Smooth muscle cell (in vitro differentiated cells): Measurements from ENCODE around the gene CAPN15. TPM values are rescaled to one million over a fixed set of nuclear protein-coding genes. Genes with fewer than 3 reads are reported as not detected.

ENCODE experiments used
- DNase-seq: peaks from one replicate; lab custom pipeline; 2025; ENCODE audit not compliant: unreplicated experiment; lab: John Stamatoyannopoulos, UW
- H2AFZ ChIP-seq: fragments of 200-600 bp; sonication (generic); 2 replicates; pipeline ENCODE4 v1.6.0; 2016; ENCODE audit warnings: antibody characterized with exemption, low read depth, mild to moderate bottlenecking
- H3F3A ChIP-seq: fragments of 200-600 bp; sonication (generic); 2 replicates; pipeline ENCODE4 v1.6.0; 2017; ENCODE audit warnings: antibody characterized with exemption, low read depth
- H3K27ac ChIP-seq: fragments of 200-600 bp; sonication (generic); 2 replicates; pipeline ENCODE4 v1.5.1; 2016; ENCODE audit warnings: low read depth, mild to moderate bottlenecking
- H3K27me3 ChIP-seq: fragments of 200-600 bp; sonication (generic); 2 replicates; pipeline ENCODE4 v1.6.1; 2016; ENCODE audit warnings: low read depth, mild to moderate bottlenecking
- H3K36me3 ChIP-seq: fragments of 200-600 bp; sonication (generic); 2 replicates; pipeline ENCODE4 v1.5.1; 2016; ENCODE audit warnings: low read depth
- H3K4me1 ChIP-seq: fragments of 200-600 bp; sonication (generic); 2 replicates; pipeline ENCODE4 v1.5.1; 2016; ENCODE audit warnings: low read depth
- H3K4me2 ChIP-seq: fragments of 200-600 bp; sonication (generic); 2 replicates; pipeline ENCODE4 v1.6.0; 2016; ENCODE audit warnings: mild to moderate bottlenecking
- H3K4me3 ChIP-seq: fragments of 200-600 bp; sonication (generic); 2 replicates; pipeline ENCODE4 v1.5.1; 2016; ENCODE audit warnings: mild to moderate bottlenecking
- H3K79me2 ChIP-seq: fragments of 200-600 bp; sonication (generic); 2 replicates; pipeline ENCODE4 v1.6.0; 2016; ENCODE audit warnings: low read depth, mild to moderate bottlenecking
- H3K9ac ChIP-seq: fragments of 200-600 bp; sonication (generic); 2 replicates; pipeline ENCODE4 v1.6.0; 2016; ENCODE audit warnings: low read depth
- H3K9me3 ChIP-seq: fragments of 200-600 bp; sonication (generic); replicated peaks from 2 replicates; pipeline ENCODE4 v1.5.1; 2016; ENCODE audit warnings: low read depth
- H4K20me1 ChIP-seq: fragments of 200-600 bp; sonication (generic); 2 replicates; pipeline ENCODE4 v1.6.0; 2016; ENCODE audit warnings: low read depth
- CTCF ChIP-seq: fragments of 200-600 bp; sonication (generic); IDR thresholded peaks from 2 replicates; pipeline ENCODE4 v1.5.1; 2017; ENCODE audit warnings: borderline replicate concordance, mild to moderate bottlenecking, antibody characterized with exemption; ENCODE audit not compliant: insufficient read depth, poor library complexity, severe bottlenecking
- WGBS: methylation state at CpG from one replicate; pipeline ENCODE4 v1.1.7; 2016; ENCODE audit warnings: low lambda C conversion rate; 5-methylcytosine and 5-hydroxymethylcytosine counted together
- polyA plus RNA-seq: library from polyadenylated mRNA; unstranded; fragments of >200 nt; fragmentation: Nextera tagmentation; extraction: Ambion mirVana; gene quantifications from 2 replicates; pipeline ENCODE4 v1.2.1, GENCODE V29; 2016
- total RNA-seq: library from RNA; depleted of rRNA; stranded (reverse); fragments of >200 nt; gene quantifications from 2 replicates; pipeline ENCODE4 v1.2.3, GENCODE V29; 2014

CAPN15 gene
- total and polyA plus RNA-seq, 2 experiments from 2014 or later = 14.7 to 18.7 TPM

- H2AFZ ChIP-seq = no peak overlapping the region
- H3K4me3 ChIP-seq = no peak overlapping the region
- H3K36me3 ChIP-seq = no peaks in the 10 kb centered on the region
- WGBS = 90% methylated on average over 21 of the region's 32 CpGs
- H3K4me1 ChIP-seq = no peaks in the 10 kb centered on the region
- H3K4me2 ChIP-seq = no peak overlapping the region
- H3K79me2 ChIP-seq = no peaks in the 10 kb centered on the region
- H3K27ac ChIP-seq = no peak overlapping the region
- DNase-seq = no peak
- no peaks in the 10 kb centered on the region for H3F3A ChIP-seq
- peaks cover 29% of the 10 kb centered on the region for H3K27me3 ChIP-seq
- no peaks in the 10 kb centered on the region for H3K9me3 ChIP-seq
- no peak for TF ChIP-seq CTCF
- no peak overlapping the region for H3K9ac ChIP-seq
- no peaks in the 10 kb centered on the region for H4K20me1 ChIP-seq
These were observed 28.3 kb downstream of the CAPN15 start for GRCh38 chr16:555528-556473.

GRCh38 chr16:556474-557173 is 29.1 kb downstream of the CAPN15 start:
- peaks cover 37% of the 10 kb centered on the region for H3K27me3 ChIP-seq
- no peak overlapping the region for H3K4me2 ChIP-seq
- no peaks in the 10 kb centered on the region for H3K9me3 ChIP-seq
- H3K4me1 ChIP-seq = no peaks in the 10 kb centered on the region
- no peak overlapping the region for H2AFZ ChIP-seq
- DNase-seq = no peak
- H3K27ac ChIP-seq = no peak overlapping the region
- no peak for TF ChIP-seq CTCF
- no peaks in the 10 kb centered on the region for H3K36me3 ChIP-seq
- H3F3A ChIP-seq = no peaks in the 10 kb centered on the region
- no peaks in the 10 kb centered on the region for H3K79me2 ChIP-seq
- no peaks in the 10 kb centered on the region for H4K20me1 ChIP-seq
- no peak overlapping the region for H3K4me3 ChIP-seq
- no peak overlapping the region for H3K9ac ChIP-seq
- WGBS = 94% methylated on average over 31 of the region's 32 CpGs

GRCh38 chr16:557463-558297 is 30.2 kb downstream of the CAPN15 start:
- H3K4me1 ChIP-seq = no peaks in the 10 kb centered on the region
- H3F3A ChIP-seq = no peaks in the 10 kb centered on the region
- WGBS = 86% methylated on average over 21 of the region's 23 CpGs

More at GRCh38 chr16:557463-558297, 30.2 kb downstream of the CAPN15 start:
- no peak for TF ChIP-seq CTCF
- Histone ChIP-seq H4K20me1 (no peaks in the 10 kb centered on the region), H3K9ac (no peak overlapping the region), H3K27ac (no peak overlapping the region), H3K4me2 (no peak overlapping the region), H3K9me3 (no peaks in the 10 kb centered on the region), H3K4me3 (no peak overlapping the region), H3K79me2 (no peaks in the 10 kb centered on the region), H3K27me3 (peaks cover 41% of the 10 kb centered on the region), H2AFZ (no peak overlapping the region), H3K36me3 (no peaks in the 10 kb centered on the region)
- DNase-seq = no peak
